Ovary (tissue), 9 donors: Measurements from ENCODE around the gene SPG7. TPM values are rescaled to one million over a fixed set of nuclear protein-coding genes. Genes with fewer than 3 reads are reported as not detected.

Experiments
- DNase-seq, 5 donors: peaks; one replicate each; pipeline ENCODE4 v3.0.0-alpha.2; 2019 to 2020
- H3K27ac ChIP-seq, 2 donors: fragments of 200-600 bp; one replicate each; pipeline versions ENCODE4 v1.5.1 to v1.8.0; 2019 to 2022
- H3K27me3 ChIP-seq: fragments of 200-600 bp; one replicate; pipeline ENCODE4 v1.8.0; 2022
- H3K36me3 ChIP-seq: fragments of 200-600 bp; sonication (generic); one replicate; pipeline ENCODE4 v1.5.1; 2019
- H3K4me1 ChIP-seq: one replicate; pipeline ENCODE4 v1.8.1; 2013; ENCODE audit warnings: mild to moderate bottlenecking, moderate library complexity; ENCODE audit not compliant: insufficient read depth
- H3K4me3 ChIP-seq: fragments of 200-600 bp; sonication (generic); one replicate; pipeline ENCODE4 v1.5.1; 2017
- H3K9me3 ChIP-seq, 2 donors: fragments of 200-600 bp in 1 of 2; sonication (generic) in 1 of 2; one replicate each; pipeline versions ENCODE4 v1.5.1 to v1.8.1; 2013 to 2019; ENCODE audit warnings: mild to moderate bottlenecking in 1 of 2, moderate library complexity in 1 of 2
- CTCF ChIP-seq, 3 donors: fragments of 450-650 bp in 2 of 3; fragments of 200-600 bp in 1 of 3; IDR thresholded peaks; one replicate each; pipeline versions ENCODE4 v1.5.1 to v1.8.0; 2016 to 2022; ENCODE audit warnings: antibody characterized with exemption in 3 of 3, mild to moderate bottlenecking in 1 of 3
- EP300 ChIP-seq: sonication (generic); formaldehyde crosslinking; IDR thresholded peaks from one replicate; pipeline ENCODE4 v1.6.1; 2017; ENCODE audit warnings: antibody characterized with exemption
- POLR2A ChIP-seq: fragments of 450-650 bp; IDR thresholded peaks from one replicate; pipeline ENCODE4 v1.6.1; 2017; ENCODE audit warnings: antibody characterized with exemption, mild to moderate bottlenecking, moderate library complexity
- WGBS, 3 donors: extraction: QIAGEN DNeasy Blood & Tissue Kit in 1 of 3; methylation state at CpG; one replicate each; pipeline versions ENCODE4 v1.1.5 to v1.1.7; 2013 to 2017; 5-methylcytosine and 5-hydroxymethylcytosine counted together
- intact Hi-C, 4 donors: fragments of 100-400 bp; cut with DNase I; formaldehyde crosslinking; loops; one replicate each; pipeline versions ENCODE4 v1.11.0 to v1.15.1; 2022 to 2023
- polyA plus RNA-seq, 2 donors: library from polyadenylated mRNA; stranded (reverse); fragments of 200-250 nt in 1 of 2; fragments of 350-450 nt in 1 of 2; fragmentation: Illumina TruSeq in 1 of 2; extraction: RNeasy Lipid Tissue Mini Kit (QIAGEN cat#74804) in 1 of 2; gene quantifications; one replicate each; pipeline ENCODE4 v1.2.3, GENCODE V29; 2013 to 2014
- total RNA-seq, 7 donors: library from RNA; depleted of rRNA in 2 of 7; stranded (reverse); fragments of >200 nt in 2 of 7; fragmentation: NEBNext Ultra II Directional in 3 of 7; extraction: Animal tissue kit (Norgen Biotek cat#: 25700) in 3 of 7; gene quantifications; one replicate each; pipeline versions ENCODE4 v1.1.0 to v1.2.4, GENCODE V29; 2016 to 2023
- donor health status: DM: no; HTN: no; CAD: no; lungs with moderate emphysema.
- donor health status: DM: no; HTN: no; CAD: no.
- donor health status: Bipolar disorder and iron deficiency.
- donor health status: DM: yes; HTN: yes; CAD: no.
- donor health status: DM: no; HTN: no; CAD: no.
- donor health status: DM: yes; HTN: yes; CAD: no.

SPG7 gene
- total and polyA plus RNA-seq, 9 donors: 48.9 to 145 (median 92.2) TPM

GRCh38 chr16:89506791-89507191 is 1.4 kb upstream of the SPG7 start:
- no peaks in the 10 kb centered on the region for H3K36me3 ChIP-seq
- DNase-seq: peak in 1 of 5 donors; percentile 52
- peaks cover 15% of the 10 kb centered on the region for H3K4me1 ChIP-seq
- WGBS, 3 donors: 11 to 18% (median 17%) methylated on average over 15 of the region's 15 CpGs
- H3K4me3 ChIP-seq: no peak overlapping the region
- TF ChIP-seq CTCF (IDR thresholded peaks at IDR 0.05) (no peak), EP300 (no peak), POLR2A (no peak)
- peak overlapping the region; percentile 41 to 93 for H3K27ac ChIP-seq
- no peaks in the 10 kb centered on the region for H3K9me3 ChIP-seq
- H3K27me3 ChIP-seq: no peaks in the 10 kb centered on the region
- intact Hi-C loops: loop anchor here in 3 of 4 donors (2.0 to 5.0 kb wide), 2 partner anchors 174 to 260 kb away; no protein-coding TSS in a partner anchor

GRCh38 chr16:89507214-89507833 is 879 bp upstream of the SPG7 start:
- H3K9me3 ChIP-seq: no peaks in the 10 kb centered on the region
- TF ChIP-seq EP300: no peak
- TF ChIP-seq POLR2A: no peak
- TF ChIP-seq CTCF (IDR thresholded peaks at IDR 0.05): no peak
- no peak for DNase-seq
- no peaks in the 10 kb centered on the region for H3K27me3 ChIP-seq
- peak overlapping the region; percentile 83 for H3K4me3 ChIP-seq
- H3K27ac ChIP-seq: peak overlapping the region; percentile 56 to 93
- intact Hi-C loops: loop anchor here in 3 of 4 donors (2.0 to 5.0 kb wide), 2 partner anchors 175 to 261 kb away; no protein-coding TSS in a partner anchor
- H3K36me3 ChIP-seq: no peaks in the 10 kb centered on the region
- WGBS, 3 donors: 4 to 7% (median 7%) methylated on average over 23 to 42 of the region's 42 CpGs
- peaks cover 14% of the 10 kb centered on the region for H3K4me1 ChIP-seq

GRCh38 chr16:89510526-89510925 is 2.3 kb downstream of the SPG7 start:
- H3K27ac ChIP-seq: no peak overlapping the region
- intact Hi-C loops: no loop called here
- WGBS, 3 donors: 73 to 76% (median 75%) methylated on average over 9 of the region's 9 CpGs
- DNase-seq: no peak
- TF ChIP-seq CTCF (IDR thresholded peaks at IDR 0.05) (no peak), POLR2A (no peak), EP300 (no peak)
- no peaks in the 10 kb centered on the region for H3K9me3 ChIP-seq
- H3K4me3 ChIP-seq: no peak overlapping the region
- H3K36me3 ChIP-seq: no peaks in the 10 kb centered on the region
- H3K27me3 ChIP-seq: no peaks in the 10 kb centered on the region
- H3K4me1 ChIP-seq: peaks cover 10% of the 10 kb centered on the region

DNA sequence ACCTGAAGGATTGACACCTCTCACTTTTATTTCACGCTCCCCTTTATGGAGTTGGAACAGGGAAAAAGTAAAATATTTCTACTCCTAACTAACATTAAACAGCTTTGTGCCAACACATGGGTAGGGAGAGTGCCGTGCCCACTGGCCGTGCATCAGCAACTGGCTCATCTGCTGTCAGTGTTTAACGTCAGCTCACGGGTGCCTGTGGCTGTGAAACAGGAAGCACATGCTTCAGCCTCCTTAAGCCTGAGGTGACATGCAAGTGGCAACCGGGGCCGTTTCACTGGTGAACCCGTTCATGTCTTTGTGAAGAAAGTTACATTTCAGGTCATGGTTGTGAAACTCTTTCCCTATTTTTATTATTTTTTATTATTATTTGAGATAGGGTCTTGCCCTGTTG is 3.2 kb downstream of the SPG7 start:
- H3K4me3 ChIP-seq: no peak overlapping the region
- no peaks in the 10 kb centered on the region for H3K36me3 ChIP-seq
- peaks cover 4% of the 10 kb centered on the region for H3K4me1 ChIP-seq
- H3K27me3 ChIP-seq: no peaks in the 10 kb centered on the region
- no peak for TF ChIP-seq CTCF (IDR thresholded peaks at IDR 0.05)
- TF ChIP-seq EP300: no peak
- no peak for TF ChIP-seq POLR2A
- no peak for DNase-seq
- intact Hi-C loops: no loop called here
- H3K27ac ChIP-seq: no peak overlapping the region
- 72 to 81% (median 73%) methylated on average over 8 of the region's 8 CpGs for WGBS, 3 donors
- no peaks in the 10 kb centered on the region for H3K9me3 ChIP-seq
